ENCODE results near the gene MSI2.

MSI2 gene

DNA sequence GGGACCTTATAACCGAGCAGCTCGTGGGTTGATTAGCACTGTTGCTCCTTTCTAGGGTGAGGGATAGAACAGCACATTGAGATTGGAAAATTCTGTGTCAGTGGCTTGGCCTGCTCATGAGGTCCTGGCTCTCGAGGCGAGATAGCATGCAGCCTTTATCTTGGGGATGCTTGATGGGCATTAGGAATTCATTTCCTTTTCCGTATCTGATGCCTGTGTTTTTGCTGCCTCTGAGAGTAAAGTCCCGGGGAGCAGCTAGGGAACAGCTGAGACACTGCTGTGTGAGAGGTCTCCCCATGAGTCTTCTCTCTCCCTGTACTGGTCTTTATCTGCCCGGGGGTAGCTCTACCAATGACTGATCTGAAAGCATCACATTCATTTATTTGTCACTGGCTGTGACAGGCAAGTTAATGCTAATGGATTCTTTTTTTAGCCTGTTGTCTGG lies 14.5 kb downstream of the MSI2 start:
- no peak for DNase-seq (ENCODE audit: low read depth)

DNA sequence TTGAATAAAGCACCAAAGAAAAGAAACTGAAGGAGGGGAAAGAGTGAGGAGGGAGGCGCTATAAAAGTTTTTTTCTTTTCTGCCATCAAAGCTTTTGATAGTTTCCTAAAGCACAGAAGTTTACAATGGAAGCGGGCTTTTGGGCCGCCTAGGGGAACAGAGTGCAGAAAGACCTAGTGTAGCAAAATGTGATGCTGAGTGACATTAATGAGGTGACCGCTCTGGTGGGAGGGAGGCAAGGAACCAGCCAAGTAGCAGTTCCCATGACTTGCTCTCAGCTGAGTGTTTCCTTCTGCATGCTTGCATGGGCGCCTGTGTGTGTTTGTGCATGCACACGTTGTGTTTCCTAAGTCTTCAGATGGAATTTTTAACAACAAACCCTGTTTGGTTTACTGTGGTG lies 15.5 kb downstream of the MSI2 start:
- DNase-seq (ENCODE audit: low read depth) = no peak

DNA sequence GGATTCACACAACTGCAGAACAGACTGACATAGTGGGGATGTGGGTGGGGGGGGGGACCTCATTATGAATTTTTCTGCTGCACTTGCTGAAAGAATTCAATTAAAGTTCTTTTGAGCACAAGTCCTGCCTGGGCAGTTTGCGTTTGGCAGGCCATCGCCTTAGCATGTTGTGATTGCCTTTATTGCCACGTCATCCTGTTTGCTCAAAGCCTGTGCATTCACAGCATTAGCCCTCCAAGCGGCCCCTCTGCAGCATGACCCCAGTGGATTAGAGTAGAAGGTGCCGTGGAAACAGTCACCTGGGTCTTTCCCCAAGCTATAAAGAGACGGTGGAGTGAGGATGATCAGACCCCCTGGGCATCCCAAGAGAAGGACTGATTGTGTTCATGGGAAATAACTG lies 17.2 kb downstream of the MSI2 start:
- DNase-seq (ENCODE audit: low read depth) = no peak

DNA sequence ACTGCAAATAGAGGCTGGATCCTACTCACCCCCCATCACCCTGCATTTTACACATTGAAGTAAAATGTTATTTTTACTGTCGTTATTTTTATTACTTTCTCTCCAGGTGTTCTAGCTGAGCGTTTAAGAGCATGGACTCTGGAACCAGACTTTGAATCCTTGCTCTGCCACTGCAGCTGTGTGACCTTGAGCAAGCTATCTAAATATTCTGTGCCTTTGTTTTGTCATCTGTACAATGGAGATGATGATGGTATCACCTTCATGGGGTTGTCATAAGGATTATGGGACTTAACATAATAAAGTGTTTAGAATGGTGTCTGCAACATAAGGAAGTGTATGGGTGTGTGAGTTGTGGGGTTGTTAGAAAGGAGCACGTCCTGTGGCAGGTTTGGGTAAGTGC lies 17.8 kb downstream of the MSI2 start:
- no peak for DNase-seq (ENCODE audit: low read depth)

DNA sequence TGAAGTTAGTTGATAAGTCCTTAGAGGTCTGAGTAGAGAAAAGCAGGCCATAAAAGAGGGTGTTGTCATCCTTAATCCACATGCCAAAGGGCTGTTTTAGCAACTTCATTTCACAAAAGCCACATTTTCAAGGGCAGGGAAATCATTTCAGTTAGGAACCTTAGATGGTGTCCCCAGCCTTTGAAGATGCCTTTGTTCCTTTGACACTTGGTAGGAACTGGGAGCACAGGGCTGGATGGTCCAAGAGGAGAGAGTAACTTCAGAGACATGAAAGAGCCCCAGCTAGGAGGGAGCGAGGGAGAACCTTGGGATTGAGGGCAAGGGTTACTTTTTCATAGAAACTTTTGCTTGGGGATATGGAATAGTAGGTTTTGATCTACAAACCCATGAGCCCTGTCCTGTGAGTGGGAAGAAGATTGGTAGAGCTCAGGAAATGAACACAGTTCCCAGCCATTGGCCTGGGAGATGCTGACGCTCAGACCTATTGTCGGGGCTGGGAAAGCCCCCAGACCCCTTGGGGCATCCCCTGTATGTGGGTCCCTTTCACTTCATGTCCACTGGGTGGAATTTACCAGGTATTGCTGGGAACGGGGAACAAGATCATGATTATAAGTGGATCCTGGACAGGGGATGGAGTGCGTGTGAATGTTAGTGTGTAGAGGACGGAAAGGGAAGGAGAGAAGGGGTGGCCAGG lies 18.9 kb downstream of the MSI2 start:
- no peak for DNase-seq (ENCODE audit: low read depth)

DNA sequence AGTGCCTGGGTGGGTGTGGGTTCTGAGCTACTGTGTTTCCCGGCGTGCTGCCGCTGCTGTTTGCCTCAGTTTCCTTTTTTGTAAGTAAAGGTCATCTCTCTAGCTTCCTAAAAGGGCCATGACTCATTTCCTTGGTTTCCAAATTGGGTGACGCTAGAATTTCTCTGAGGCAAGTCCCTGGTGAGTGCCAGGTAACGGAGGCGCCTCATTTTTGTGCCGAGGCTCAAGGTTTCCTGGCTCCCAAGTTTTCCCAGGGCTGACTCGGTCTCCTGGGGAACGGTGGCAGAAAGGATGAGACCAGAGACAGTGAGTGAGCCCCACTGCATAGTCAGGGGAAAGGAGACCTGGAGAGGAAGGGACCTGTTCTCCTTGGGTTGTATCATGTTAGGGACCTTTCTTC lies 20.3 kb downstream of the MSI2 start:
- DNase-seq (ENCODE audit: low read depth) = no peak

DNA sequence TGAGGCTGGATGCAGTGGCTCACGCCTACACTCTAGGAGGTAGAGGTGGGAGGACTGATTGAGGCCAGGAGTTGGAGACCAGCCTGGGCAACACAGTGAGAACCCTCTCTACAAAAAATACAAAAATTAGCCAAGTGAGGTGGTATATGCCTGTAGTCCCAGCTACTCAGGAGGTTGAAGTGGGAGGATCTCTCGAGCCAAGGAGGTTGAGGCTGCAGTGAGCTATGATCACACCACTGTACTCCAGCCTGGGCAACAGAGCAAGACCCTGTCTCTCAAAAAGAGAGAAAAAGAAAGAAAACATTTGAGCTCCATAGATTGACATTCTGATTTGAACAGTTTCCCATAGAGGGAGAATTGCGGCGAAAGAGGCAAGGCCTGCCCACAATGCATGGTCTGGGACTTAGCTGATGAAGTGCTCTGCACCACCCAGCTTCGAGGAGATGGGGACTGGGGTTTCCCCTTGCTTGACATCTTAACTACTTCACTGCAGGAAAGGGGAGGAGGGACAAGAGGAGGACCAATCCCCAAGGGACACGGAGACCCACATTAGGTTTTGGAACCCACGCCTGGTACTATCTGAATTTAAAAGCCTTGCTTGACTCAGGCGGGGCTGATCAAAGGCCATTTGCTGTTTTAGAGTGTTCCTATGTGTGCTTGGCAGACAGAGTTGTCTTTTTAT lies 21.7 kb downstream of the MSI2 start:
- no peak for DNase-seq (ENCODE audit: low read depth)

DNA sequence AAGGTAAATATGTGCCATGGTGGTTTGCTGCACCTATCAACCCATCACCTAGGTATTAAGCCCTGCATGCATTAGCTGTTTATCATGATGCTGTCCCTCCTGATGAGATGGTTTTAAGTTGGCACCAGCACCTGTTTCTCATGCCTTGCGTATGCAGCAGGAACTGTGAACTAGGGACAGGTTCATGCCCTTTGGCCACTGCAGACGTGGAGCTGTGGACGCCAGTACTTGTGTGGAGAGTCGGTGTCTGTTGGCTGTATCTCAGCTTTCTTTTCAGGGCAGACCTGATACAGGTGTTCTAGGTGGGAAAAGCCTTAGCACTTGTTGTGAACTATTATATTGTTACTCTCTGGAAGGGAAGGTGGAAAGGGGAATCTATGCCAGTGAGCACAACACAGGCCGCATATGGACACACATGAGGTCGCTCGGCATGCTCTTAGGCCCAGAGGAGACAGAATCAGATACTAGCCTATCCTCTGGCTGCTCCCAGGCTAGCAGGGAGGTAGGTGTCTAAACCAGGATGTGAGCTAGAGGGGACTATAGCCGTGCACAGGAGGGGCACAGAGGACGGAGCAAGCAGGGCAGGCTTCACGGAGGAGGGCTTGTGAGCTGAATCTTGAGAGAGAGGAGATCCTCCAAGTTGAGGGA lies 22.5 kb downstream of the MSI2 start:
- no peak for DNase-seq (ENCODE audit: low read depth)

DNA sequence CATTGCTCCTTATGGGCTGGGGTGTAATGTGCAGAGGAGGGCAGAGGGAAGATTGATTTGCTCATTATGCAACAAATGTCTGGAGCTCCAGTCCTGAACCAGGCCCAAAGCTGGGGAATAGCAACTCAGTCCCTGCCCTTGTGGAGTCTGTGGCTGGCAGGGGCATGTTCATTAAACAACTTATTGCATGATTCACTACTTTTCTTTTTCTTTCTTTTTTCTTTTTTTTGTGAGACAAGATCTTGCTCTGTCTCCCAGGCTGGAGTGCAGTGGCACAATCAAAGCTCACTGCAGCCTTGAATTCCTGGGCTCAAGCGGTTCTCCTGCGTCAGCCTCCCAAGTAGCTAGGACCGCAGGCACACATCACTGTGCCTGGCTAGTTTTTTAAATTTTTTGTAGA lies 23.1 kb downstream of the MSI2 start:
- no peak for DNase-seq (ENCODE audit: low read depth)

DNA sequence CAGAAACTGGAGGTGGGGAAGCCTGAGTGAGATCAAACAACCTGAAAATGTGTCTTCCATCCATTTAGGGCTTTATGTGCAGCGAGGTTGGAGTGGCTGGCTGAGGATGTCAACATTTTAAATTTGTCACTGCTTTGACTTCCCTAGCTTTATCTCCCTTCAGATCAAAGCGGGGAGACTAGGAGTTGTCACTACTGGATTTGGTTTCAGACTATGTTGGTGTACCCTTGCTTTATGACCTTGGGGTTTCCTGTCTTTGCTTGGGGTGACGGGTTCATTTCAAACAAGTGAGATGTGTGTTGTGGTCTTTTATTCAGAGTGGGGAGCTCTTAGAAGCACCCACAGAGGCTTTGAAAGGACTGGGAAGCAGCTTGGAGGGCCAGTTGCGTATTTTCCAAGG lies 25.6 kb downstream of the MSI2 start:
- DNase-seq (ENCODE audit: low read depth) = no peak

DNA sequence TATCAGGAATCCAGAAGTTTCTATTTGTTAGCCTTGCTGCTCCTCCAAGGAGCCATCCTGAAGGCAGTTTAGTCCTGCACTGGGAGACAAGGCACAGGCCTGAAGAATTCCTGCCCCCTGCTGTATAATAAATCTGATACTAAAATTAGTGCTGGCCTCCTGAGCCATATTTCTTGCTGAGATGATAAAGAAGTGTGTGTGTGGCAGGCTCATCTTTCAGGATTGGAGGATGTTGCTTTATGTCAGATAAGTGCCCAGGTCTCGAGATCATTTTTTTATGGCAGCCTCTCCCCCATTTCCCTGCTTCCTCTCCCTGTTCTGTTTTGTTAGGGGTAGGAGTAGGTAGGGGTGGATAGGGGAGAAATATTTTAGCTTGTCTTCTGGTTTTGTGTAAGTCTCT lies 26.0 kb downstream of the MSI2 start:
- no peak for DNase-seq (ENCODE audit: low read depth)

DNA sequence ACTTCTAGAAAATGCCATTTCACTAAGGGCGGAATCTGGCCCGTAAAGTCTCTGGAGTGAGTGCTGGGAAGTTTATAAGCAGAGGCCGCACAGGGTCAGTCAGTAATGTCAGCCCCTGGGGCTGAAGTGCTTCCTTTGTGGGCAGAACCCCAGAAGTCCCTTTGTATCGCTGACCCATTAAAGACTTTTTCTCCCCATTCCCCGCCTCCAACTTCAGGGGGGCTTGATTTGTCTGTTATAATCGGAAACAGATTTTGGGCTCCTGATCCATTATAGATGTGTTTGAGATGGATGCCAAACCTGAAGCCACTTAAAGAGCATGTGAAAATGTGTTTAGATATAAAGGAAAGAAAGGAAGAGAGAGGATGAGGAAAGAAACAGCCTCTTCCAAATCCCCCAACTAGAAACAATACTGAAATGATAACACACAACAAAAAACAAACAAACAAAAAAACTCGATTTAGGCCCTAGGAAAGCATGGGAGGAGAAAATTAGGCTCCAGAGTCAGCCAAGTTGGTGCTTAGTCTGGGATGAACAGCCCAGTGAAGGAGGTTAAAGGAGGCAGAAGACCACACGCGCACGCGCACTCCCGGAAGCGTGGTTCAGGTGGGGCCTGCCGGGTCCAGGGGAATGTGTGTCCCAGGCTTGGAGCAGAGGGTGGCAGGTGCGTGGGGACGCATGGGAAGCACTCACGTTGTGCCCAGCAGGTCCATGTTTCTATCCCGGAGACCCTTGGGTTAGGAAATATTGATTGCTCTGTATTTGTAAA lies 27.1 kb downstream of the MSI2 start:
- no peak for DNase-seq (ENCODE audit: low read depth)

DNA sequence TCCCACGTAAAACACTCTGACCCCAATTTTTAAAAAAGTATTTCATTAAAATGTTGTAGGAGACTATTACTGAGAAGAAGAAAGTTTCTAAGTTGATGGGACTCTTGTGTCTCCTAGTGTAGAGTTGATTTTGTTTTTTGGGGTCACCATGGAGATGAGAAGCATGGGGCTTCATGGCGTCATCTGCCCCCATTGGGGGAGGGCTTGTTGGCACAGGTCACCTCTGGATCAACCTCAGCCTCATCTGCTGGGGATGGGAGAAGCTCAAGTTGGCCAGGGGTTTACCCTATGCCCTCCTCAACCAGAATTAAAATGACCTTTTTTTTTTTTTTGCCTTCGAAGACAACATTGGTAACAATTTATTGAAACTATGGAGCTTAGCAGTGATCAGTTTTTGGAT lies 28.3 kb downstream of the MSI2 start:
- no peak for DNase-seq (ENCODE audit: low read depth)

DNA sequence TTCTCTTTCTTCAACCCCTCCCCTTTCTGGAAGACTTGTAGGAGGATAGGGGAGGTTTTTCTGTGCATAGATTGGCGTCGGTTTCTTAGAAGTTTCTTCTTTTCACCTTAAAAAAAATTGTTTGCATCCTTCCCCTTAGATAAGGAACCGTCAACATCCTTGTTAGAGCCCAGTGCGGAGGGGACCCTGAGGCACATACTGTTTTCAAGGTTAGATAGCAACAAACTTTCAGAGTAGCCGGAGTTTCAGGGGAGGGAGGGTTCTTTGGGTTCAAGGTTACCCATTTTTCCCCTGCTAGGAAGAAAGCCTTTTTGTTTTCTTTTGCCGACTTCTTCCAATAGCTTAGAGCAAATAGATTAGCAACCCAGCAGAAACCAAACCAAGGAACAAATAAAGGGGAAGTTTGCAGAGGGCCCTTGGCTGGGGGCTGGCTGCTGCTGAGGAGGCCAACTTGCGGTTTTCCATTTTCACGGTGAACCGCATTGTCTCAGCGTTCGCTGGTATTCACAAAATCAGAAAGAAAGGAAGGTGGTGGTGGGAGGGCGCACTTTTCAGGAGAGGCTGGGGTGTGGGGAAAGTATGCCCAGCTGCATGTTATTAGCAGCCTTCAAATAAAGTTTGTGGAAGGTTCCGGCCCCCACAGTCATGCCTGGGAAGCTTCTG lies 28.8 kb downstream of the MSI2 start:
- DNase-seq (ENCODE audit: low read depth) = no peak

DNA sequence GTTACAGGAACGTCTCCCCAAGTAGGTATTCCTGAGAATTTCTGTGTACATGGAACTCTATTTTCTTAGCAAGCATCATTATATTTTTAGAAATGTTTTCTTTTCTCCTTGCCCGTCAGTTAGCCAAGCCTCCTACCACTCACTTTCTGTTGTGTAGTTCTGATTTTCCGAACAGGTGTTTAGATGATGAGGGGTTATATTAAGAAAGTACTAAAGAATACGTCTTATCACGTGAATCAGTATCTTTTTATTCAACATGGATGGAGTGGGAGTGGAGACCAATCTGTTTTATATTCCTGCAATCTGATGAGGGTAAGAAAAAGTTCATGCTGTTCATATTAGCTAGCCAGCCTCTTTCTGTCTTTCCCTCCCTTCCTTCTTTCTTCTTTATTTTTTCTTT lies 29.4 kb downstream of the MSI2 start:
- DNase-seq (ENCODE audit: low read depth) = no peak

DNA sequence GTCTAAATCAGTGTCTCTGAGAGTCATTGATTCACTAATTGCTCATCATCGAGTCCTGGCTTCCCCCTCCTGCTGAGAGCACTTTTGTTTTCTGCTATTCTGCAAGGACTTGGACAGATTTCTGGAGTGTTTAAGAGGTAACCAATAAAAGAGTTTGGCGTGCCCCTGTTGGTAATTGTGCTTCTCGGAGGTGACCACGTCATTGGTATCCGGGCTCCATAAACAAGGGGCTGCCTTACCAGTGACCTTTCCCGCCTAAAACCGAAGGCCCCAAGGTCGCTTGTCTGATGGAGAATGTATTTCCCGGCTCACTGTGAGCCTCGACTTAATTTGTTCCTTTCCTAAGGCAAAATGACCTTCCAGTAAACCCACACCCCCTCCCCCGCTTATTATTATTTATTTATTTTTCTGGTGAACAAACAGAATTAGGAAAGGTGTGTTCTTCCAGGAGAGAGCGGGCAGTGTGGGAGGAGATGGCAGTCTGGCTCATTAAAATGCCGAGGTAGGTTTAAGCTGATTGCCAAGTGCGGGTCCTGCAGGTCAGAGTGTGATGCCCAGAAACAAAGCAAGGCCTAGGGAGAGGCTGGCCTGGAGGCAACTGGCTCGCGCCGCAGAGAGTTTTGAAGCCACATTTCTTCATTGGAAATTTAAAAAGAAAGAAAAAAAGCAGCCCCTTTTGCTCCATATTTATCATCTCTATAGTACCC lies 30.2 kb downstream of the MSI2 start:
- no peak for DNase-seq (ENCODE audit: low read depth)

DNA sequence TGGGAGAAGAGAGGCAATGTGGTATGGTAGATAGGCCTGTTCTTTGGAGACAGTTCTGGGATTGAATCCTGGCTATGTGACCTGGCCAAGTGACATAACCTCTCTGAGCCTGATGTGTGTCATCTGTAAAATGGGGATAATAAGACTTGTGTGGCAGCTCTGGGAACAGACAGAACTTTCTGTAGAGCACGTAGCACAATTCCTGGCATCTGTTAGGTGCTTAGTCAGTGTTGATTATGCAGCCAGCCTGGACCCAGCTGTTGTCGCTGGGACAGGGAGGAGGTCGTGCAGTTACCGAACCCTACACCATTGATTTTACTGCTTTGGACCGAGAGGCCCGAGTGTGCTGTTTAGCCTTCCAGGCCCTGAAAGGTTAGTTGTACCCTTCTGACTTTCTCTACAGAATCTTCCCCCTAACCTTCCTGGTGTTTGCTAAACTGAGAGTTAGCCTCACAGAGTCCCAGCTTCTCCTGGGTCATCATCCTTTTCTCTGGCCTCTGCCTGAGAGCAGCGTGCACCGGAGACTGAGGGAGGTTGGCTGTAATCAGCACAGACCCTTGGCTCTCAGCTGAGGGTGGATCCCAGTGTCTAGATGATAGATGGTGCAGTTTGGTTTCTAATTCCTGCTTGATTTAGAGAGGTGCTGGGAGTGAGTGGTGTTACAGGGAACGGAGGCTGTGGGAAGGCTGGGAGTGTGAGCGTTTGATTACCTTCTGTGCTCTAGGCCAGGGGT lies 31.9 kb downstream of the MSI2 start:
- no peak for DNase-seq (ENCODE audit: low read depth)

DNA sequence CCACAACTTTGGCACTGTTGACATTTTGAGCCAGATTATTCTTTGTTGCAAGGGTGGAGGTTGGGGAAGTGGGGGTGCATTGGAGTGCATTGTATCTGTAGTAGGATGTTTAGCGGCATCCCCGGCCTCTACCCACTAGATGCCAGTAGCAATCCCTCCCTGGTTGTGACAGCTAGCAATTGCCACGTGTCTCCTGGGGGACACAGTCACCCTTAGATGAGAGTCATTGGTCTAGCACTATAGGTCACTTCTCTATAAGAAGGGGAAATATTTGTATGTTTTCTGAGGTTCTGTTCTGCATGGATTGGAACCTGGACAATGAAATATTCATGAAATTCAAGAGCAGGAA lies 32.4 kb downstream of the MSI2 start:
- DNase-seq (ENCODE audit: low read depth) = no peak

DNA sequence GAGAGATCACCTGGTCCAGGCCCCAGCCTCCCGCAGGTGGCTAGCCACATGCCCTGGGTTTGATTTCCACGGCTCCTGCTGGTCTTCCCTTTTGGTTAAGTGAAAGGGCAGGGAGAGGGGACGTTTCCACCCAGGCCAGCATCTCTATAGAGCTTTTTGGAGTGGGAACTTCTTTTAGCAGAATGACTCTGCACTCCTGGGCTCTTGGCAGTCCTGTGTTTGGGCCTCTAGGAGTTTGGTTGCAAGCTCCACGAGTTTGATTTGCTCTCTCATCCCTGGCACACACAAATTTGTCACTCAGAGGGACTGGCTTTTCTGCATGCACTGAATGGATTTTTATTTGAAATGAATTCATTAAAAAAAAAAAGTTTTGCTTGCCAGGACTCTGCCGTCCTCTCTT lies 32.8 kb downstream of the MSI2 start:
- DNase-seq (ENCODE audit: low read depth) = no peak

DNA sequence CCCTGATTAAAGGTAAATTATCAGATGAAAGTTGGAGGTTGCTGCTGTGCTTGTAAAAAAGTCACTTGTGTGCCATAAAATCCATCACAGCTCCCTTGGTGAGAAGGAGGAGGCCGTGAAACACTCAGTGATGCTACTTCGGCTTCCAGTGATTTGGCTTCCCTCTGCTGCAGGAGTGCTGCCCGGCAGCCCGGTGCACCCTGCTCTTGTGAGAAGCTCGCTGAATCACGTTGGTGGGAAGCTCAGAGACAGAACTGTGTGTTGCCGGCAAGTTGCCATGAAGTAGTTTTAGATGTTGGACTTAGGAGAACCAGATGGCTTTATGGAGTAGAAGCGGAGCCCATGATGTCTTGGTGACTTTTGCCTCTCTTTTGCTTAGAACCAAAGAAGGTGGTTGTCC lies 33.3 kb downstream of the MSI2 start:
- DNase-seq (ENCODE audit: low read depth) = no peak

DNA sequence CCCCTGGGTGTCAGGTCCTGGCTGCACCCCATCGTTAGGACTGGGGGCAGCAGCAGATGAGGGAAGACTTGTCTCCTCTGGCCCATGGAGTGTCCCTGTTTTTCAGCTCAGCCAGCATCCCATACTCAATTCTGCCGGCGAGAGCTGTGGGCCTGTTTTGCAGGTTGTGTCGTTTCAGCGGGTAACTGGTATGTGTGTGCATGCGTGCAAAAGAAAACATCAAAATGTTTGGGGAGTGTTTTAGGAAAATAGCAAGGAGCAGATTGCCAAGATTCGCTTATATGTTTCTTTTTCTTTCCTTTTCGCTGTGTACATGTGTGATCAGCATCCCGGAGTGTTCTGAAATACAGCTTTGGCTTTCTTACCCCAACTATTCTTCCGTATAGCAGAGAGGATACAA lies 34.7 kb downstream of the MSI2 start:
- no peak for DNase-seq (ENCODE audit: low read depth)

Measured in activated T-helper 1 cell treated with Interleukin-2 at 50 U/mL for 16 hours (primary cell).